ENCODE measurements around the gene UBQLN3.

DNA sequence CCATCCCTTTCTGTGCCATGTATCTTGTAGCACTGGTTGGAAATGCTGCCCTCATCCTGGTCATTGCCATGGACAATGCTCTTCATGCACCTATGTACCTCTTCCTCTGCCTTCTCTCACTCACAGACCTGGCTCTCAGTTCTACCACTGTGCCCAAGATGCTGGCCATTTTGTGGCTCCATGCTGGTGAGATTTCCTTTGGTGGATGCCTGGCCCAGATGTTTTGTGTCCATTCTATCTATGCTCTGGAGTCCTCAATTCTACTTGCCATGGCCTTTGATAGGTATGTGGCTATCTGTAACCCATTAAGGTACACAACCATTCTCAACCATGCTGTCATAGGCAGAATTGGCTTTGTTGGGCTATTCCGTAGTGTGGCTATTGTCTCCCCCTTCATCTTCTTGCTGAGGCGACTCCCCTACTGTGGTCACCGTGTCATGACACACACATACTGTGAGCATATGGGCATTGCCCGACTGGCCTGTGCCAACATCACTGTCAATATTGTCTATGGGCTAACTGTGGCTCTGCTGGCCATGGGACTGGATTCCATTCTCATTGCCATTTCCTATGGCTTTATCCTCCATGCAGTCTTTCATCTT is 20.9 kb downstream of the UBQLN3 start:
- TF ChIP-seq POLR2A (IDR thresholded peaks at IDR 0.05; ENCODE audit: low read depth) = no peak
- no peak for TF ChIP-seq POLR2AphosphoS5 (IDR thresholded peaks at IDR 0.05)
